ENCODE results near the gene CNOT1.
A peak's percentile ranks its signal among the peaks of the same experiment; 100 is the strongest.
"Not testable (repeated sequence)": the region's sequence is repeated elsewhere in the genome, so short reads cannot be mapped to it uniquely, and the experiment has no call there.

The CNOT1 gene

DNA sequence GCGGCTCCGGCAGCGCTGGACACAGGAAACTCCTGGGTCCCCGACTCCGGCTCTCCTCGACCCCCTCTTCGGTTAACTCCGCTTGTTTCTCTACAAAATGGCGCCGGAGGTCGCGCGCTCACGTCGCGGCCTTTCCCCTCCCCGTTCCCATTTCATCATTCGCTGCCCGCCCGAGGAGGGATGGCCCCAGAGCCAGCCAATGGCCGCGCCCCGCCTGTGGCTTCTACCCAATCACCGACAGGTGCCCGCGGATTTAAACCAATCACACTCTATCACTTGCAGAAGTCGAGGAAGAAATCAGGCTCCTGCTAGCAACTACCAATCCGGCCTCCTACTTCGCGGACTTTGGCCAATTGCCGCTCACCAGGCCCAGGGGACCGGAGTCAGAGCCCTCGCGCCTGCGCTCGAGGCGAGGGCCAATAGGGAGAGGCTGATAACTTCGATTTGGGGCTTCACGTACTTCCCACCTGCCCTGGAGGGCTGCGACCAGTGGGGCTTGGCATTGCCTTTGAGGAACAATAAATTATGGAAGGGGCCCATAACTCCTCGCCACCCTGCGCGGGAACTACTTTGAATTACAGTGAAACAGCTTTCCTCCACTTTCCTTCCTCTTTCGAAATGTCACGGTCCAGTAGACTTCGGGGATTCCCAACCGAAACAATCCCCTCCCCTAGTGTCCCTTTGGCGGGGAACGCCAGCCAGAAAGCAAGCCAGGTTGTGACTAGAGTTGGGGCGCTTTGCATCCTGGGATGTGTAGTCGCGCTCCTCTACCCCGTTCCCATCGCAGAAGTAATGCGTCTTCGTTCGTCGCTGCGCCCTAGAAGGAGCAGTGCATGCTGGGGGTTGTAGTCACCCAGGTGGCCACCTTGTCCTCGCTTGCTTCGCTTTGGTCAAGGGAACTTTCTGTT is at the start of gene CNOT1:
Gene CNOT1 (minus strand): TSS at position 94 of the 908 bp plus-strand sequence. CDS start 30,489 bp downstream, outside the sequence.
- DNase-seq (ENCODE audit: low read depth in 2 of 2, low spot score in 1 of 2) = peak; percentile 90 to 96

DNA sequence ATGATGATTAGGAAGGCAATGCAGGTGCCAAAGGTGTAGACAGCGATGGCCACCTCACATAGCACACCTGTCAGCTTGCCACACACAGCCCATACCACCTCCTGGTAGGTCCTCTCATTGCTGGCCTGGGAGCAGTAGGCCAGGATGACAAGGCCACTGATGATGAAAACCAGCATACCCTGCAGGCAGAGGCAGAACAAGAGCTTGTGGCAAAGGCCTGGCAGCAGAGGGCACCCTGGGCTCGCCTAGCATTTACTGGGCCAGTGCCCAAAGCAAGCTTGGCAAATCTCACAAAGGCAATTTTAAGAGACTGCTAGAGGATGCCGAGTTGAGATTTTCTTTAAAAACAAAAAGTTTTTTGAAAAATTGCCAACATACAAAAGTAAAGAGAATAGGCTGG is 49.1 kb upstream of the CNOT1 start:
- DNase-seq (ENCODE audit: low read depth in 2 of 2, low spot score in 1 of 2) = no peak

DNA sequence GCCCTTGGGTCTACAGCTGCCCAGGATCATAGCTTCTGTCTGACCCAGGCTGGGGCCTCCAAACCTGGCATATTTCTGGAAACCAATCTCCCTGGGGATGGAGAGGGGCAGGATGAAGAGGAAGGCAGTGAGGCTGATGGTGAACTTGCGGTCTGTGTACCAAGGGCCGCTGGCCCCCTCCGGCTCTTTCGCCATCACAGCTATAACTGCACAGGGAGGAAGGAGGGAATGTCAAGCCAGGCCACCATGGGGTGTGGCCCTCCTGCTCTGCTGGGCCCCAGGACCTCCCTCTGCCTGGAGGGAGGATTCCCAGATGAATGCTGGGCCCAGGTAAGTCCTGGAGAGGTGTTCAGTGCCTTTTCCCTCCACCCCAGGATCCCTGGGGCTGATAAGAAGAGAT is 48.6 kb upstream of the CNOT1 start:
- no peak for DNase-seq (ENCODE audit: low read depth in 2 of 2, low spot score in 1 of 2)

DNA sequence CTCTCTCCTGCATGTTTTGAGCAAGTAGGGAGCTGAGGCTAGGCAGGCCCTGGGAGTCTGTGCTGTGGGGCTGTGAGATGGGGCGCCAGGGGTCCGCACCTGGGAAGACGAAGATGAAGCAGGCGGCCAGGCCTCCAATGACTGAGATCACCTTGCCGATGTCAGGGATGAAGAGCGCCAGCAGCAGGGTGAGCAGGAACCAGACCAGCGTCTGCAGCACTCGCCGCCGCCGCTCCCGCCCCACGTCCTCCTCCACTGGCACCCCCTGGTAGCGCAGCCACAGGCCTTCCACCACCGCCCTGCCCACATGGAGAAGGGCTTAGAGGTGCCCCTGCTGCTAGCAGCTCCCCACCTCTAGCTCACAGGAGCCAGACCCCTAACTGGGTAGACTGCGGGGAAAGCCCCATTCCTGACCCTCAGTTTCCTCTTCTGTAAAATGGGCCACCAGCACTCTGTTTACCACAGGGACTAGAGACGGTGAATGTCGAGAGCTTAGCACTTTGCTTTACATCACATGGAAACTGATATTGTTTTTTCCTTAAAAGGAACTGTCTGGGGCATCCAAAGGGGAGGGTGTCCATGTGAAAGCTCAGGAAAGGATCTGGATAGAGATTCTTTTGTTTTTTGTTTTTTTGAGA is 41.4 kb upstream of the CNOT1 start:
- DNase-seq (ENCODE audit: low read depth in 2 of 2, low spot score in 1 of 2) = no peak

DNA sequence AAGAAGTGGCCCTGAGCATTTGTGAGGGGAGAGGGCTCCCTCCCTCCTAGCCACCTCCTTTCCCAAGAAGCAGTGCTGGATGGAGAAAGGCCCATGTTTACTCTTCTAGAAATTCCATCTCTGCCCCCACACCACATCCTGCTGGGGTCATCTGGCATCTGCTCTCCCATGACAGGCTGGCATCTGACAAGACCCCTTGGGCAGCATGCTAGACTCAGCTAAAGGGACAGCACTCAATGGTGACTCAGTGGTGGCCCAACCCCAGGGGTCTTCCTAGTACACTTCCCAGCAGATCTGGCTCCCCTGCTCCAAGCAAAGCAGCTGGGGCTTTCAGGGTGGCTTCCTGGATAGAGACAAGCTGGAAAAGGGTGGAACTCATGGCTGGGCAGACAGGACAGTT is 40.6 kb upstream of the CNOT1 start:
- DNase-seq (ENCODE audit: low read depth in 2 of 2, low spot score in 1 of 2) = no peak

DNA sequence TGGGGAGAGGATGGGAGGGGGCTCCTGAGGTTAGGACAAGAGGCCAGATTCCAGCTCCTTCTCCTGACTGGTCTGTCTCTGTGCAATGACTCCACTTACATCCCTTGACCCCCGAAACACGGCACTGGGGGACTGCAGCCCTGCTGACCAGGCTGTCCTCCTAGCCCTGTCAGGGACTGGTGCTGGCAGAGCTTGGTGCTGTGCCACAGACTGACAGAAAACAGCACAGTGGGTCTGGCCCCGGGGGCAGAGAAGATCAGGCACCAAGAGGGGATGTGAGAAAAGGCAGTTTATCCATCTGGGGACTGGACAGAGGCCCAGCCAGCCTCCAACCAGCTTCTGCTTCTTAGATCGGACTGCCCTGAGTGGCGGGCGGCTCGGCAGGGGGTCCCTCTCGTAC is 35.6 kb upstream of the CNOT1 start:
- DNase-seq (ENCODE audit: low read depth in 2 of 2, low spot score in 1 of 2) = no peak

DNA sequence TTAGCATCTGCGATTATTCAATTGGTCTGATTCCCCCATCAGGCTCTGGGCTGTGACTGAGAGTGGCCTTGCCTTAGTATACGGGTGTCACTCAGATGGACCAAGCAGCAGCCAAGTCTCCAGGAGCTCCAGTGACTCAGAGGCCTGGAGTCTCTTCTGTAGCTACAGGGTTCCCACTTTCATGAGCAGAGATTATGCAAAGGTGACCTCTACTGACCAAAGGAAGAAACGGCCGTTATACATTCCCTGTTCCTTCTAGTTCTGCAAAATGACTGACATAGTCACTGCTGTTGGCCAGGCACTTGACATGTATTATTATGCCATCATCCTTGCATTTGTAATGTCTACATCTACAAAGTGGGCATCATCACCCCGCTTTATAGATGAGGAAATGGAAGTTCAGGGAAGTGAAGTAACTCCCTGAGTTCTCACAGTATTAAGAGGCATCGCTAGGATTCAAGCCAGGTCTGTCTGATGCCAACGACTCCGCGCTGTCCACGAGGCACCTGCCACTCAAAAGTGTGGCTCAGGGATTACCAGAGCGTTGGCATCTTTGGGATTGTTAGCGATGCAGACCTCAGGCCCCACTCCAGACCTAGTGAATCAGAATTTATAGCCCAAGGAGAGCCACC is 31.7 kb upstream of the CNOT1 start:
- no peak for DNase-seq (ENCODE audit: low read depth in 2 of 2, low spot score in 1 of 2)

DNA sequence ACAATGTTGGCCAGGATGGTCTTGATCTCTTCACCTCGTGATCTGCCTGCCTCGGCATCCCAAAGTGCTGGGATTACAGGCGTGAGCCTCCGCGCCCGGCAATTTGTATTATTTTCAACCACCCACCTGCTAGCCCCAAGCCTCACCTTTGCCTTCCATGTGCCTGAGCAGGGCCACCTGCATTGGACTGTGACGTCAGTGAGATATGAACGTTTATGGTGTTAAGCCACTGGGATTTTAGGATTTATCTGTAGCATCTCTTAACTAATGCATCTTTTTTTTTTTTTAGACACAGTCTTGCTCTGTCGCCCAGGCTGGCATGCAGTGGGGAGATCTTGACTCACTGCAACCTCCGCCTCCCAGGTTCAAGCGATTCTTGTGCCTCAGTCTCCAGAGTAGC is 30.3 kb upstream of the CNOT1 start:
- DNase-seq (ENCODE audit: low read depth in 2 of 2, low spot score in 1 of 2) = not testable (repeated sequence)

DNA sequence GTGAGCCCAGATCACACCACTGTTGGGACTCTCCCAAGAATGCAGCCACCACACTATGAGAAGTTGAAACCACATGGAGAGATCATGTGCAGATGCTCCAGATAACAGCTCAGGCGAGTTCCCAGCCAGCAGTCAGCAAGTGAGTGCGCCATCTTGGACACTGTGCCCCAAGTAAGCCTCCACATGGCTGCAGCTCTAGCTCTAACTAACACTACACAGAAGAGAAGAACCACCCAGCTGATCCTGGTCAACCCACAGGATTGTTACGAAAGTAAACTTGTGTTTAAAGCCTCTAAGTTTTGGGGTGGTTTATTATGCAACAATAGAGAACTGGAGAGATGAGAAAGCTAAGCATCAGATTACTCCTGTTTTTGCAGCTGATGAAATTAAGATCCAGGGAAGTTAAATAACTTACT is 29.2 kb upstream of the CNOT1 start:
- no peak for DNase-seq (ENCODE audit: low read depth in 2 of 2, low spot score in 1 of 2)

DNA sequence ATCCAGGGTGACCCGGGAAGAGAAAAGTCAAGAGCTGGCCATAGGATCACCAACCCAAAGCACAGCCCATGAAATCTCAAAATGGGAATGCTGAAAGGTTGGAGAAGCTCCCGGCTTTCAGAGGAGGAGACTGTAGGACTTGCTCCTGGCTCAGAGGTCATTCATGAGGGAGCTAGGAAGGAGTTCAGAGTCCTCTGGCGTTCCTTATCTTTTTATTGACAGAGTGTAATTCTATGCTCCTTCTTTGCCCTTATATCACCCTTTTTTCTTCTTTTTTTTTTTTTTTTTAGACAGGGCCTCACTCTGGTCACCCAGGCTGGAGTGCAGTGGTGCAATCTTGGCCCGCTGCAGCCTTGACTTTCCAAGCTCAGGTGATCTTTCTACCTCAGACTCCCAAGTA is 27.3 kb upstream of the CNOT1 start:
- DNase-seq (ENCODE audit: low read depth in 2 of 2, low spot score in 1 of 2) = no peak

DNA sequence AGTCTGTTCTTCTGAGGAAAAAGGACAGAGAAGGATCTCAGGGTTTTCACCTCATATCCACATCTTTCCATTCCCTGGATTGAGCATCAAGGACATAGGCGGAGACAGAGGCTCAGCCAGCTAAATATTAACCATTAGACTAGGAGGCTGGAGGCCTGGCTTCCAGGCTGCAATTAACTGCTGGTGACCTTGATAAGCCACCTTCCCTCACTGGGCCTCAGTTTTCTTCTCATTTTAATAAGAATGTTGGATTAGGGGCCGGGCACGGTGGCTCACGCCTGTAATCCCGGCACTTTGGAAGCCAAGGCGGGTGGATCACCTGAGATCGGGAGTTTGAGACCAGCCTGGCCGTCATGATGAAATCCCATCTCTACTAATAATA is 25.6 kb upstream of the CNOT1 start:
- DNase-seq (ENCODE audit: low read depth in 2 of 2, low spot score in 1 of 2) = no peak

DNA sequence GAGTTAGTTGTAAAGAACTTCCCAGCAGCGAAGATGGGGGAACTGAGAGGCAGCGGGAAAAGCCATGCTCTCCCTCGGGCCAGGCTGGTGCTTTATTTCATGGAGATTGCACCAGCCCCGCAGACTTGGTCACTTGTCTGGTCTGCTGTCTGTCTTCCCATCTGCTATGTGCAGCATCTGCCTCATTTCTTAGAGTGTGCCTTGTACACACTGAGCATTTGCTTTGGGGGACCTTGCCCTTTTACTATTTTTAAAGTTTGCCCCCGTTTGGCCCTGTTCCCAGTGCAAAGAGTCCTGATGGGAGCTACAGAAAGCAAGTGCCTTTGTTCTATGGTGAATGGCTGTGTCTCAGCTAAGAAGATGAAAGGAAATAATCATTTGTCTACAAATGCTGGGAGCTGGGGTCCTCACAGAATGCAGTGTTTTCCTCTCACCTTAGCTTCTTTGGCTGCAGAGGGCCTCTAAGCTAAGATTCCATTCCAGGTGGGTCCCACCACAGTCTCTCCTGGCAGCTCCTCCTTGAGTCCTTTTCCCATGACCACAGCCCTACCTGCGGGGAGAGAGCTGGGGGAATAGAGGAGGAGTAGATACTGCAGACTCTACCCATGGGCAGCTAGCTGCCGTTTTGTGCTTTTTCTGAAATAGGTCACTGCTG is 25.1 kb upstream of the CNOT1 start:
- no peak for DNase-seq (ENCODE audit: low read depth in 2 of 2, low spot score in 1 of 2)

DNA sequence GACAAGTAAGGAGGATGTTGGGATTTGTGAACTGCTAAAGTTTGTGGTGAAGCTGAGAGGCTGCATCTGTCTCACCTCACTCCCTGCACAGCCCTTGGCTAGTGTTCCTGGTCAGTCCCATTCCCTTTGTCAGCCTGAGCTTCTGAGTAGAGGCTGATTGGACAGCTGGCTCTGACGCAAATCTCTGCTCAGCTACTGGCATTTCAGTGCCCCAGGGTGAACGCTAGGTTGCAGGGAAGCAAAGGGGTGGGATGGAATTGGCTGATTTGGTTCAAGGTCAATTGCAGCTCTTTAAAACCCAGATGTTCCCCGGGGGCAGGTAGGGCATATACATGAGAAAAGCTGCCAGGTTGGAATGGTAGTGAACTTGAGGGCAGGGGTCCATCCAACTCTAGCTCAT is 23.1 kb upstream of the CNOT1 start:
- DNase-seq (ENCODE audit: low read depth in 2 of 2, low spot score in 1 of 2) = no peak

DNA sequence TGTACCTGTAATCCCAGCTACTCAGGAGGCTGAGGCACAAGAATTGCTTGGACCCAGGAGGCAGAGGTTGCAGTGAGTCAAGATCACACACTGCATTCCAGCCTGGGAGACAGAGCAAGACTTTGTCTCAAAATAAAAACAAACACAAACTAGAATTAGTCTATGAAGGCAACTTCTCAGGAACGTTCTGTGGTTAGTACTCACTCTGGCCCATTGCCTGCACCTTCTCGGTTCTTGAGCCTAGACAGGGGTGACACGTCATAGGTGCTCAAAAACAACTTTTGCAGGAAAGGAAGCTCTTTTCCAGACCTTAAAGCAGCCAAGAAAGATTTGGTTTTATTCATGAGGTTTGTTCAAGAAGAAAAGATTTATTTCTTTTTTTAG is 22.3 kb upstream of the CNOT1 start:
- no peak for DNase-seq (ENCODE audit: low read depth in 2 of 2, low spot score in 1 of 2)

DNA sequence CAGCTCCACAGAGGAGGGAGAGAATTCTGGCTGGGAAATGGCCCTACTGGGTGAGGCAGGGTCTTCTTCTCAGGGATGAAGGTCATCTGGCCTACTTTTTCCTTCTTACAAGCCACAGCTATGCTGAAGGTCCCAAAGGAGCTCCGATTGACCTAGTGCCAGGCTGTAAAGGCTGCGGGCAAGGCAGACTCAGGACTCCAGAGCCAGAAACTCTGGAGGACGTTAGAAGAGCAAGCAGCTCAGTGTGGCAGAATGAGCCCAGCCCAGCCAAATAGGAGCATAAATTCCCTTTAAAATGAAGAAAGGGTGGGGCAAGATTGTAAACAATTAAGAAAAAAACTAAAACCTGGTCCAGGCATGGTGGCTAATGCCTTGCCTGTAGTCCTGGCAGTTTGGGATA is 20.1 kb upstream of the CNOT1 start:
- no peak for DNase-seq (ENCODE audit: low read depth in 2 of 2, low spot score in 1 of 2)

DNA sequence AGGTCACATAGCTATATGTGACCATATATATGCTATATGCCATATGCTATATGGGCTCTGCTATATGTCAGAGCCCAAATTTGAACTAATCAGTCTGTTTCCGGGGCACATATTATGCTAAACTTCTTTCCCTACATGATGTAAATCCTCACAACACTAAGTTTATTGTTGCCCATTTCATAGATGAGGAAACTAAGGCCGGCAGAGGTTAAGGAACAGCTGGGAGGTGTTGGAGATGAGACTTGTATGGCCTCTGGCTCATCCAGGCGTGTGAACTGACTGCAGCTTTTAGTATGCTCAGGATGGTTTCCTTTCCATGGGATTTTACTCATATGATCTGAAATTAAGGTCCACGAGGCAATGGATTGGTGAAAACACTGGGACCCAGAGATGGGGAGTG is 17.5 kb upstream of the CNOT1 start:
- DNase-seq (ENCODE audit: low read depth in 2 of 2, low spot score in 1 of 2) = no peak

DNA sequence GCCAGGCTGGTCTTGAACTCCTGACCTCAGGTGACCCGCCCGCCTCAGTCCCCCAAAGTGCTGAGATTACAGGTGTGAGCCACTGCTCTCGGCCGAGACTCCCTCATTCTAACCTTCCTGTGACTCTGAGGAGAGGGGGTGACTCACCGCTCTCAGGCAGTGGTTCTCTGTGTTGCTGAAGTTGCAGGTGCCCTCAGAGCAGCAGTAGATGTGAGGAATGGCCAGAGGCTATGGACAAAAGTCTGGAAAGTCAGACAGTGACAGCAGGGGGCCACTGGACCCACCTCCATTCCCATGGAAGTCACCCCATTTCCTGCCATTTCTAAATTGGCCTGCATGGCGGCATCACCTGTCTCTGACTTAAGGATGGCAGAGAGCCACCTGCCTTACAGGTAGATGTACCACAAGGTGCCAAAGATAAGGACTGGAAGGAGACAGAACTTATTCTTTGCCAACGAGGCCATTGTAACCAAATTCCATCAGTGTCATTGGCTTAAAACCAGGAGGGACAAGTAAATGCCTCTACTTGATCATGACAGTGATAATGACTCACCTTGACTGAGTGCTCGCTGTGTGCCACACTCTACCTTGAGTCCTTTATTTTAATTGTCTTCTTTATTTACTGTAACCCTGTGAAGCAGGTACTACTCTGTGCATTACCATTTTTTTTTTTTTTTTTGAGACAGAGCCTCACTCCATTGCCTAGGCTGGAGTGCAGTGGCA is 15.3 kb upstream of the CNOT1 start:
- no peak for DNase-seq (ENCODE audit: low read depth in 2 of 2, low spot score in 1 of 2)

DNA sequence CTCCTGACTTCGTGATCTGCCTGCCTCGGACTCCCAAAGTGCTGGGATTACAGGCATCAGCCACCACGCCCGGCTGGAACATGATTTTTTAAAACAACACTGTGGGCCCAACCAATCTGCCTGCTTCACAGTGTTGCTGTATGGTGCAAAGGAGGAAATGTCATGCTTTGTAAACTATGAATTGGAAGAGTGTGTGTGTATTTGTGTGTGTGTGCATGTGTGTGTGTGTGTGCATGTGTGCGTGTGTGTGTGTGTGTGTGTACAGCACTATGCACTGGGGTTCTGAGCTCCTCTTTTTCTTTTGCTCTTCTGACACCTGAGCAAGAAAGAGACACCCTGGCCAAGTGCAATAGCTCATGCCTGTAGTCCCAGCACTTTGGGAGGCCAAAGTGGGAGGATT is 14.5 kb upstream of the CNOT1 start:
- DNase-seq (ENCODE audit: low read depth in 2 of 2, low spot score in 1 of 2) = no peak

DNA sequence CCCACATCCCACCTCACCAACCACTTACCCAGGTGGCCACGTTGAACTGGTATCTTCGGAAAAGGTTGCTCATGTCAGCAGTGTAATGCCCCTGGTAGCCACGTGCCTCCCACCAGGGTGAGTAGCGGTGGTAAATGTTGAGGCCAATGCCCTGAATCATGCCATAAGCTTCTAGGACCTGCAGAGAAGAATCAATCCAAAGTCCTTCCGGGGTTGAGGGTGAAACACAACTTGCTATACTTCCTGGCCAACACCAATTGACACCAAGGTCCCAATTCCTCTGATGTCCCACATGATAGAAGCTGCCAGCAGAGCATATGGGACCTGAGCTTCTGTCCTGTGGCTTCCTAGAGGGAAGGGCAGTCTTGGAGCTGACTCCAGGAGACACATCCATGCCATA is 11.3 kb upstream of the CNOT1 start:
- no peak for DNase-seq (ENCODE audit: low read depth in 2 of 2, low spot score in 1 of 2)

DNA sequence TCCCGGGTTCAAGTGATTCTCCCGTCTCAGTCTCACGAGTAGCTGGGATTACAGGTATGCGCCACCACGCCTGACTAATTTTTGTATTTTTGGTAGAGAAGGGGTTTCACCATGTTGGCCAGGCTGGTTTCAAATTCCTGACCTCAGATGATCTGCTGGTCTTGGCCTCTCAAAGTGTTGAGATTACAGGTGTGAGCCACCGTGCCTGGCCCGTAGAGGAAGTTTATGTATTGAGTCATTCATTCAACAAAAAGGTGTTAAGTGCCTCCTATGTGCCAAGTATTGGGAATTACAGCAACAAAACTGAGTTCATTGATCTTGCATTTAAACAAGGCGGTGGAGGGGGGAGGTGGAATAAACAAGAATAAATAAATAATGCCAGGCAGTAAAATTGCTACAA is 10.2 kb upstream of the CNOT1 start:
- DNase-seq (ENCODE audit: low read depth in 2 of 2, low spot score in 1 of 2) = no peak

DNA sequence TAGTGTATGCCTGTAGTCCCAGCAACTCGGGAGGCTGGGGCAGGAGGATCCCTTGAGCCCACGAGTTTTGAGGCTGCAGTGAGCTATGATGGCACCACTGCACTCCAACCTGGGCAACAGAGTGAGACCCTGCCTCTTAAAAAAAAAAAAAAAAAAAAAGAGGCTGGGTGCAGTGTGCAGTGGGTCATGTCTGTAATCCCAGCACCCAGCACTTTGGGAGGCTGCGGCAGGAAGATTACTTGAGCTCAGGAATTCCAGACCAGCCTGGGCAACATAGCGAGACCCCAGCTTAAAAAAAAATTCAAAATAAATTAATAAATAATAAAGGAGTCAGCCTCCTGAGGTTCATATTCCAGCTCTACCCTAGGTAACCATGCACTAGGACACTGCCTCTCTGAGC is 9.6 kb upstream of the CNOT1 start:
- no peak for DNase-seq (ENCODE audit: low read depth in 2 of 2, low spot score in 1 of 2)

Data from stimulated activated CD8-positive, alpha-beta memory T cell treated with anti-CD3 and anti-CD28 coated beads, Interleukin-4, amount 100 ng/mL, for 1 hour (primary cell).